AG09319 (cell line): Measurements from ENCODE around the gene SPATA9.
"Not testable (repeated sequence)": the region's sequence is repeated elsewhere in the genome, so short reads cannot be mapped to it uniquely, and the experiment has no call there.

ENCODE experiments used
- DNase-seq: peaks from one replicate; pipeline ENCODE4 v3.0.0-alpha.2; 2010; ENCODE audit warnings: low read depth; ENCODE audit errors: extremely low read depth
- CTCF ChIP-seq: IDR thresholded peaks from 2 replicates; pipeline ENCODE4 v1.5.1; 2011; ENCODE audit warnings: low read depth, mild to moderate bottlenecking, inconsistent platforms, low read length, moderate library complexity

The SPATA9 gene

GRCh38 chr5:95712347-95712958, 29.7 kb upstream of the SPATA9 start:
- no peak for DNase-seq
- no peak for TF ChIP-seq CTCF

- TF ChIP-seq CTCF = no peak
- DNase-seq = no peak
Measured at GRCh38 chr5:95711501-95712346, 28.9 kb upstream of the SPATA9 start.

GRCh38 chr5:95710651-95711500, 28.1 kb upstream of the SPATA9 start:
- DNase-seq = not testable (repeated sequence)

- TF ChIP-seq CTCF = no peak
- DNase-seq = no peak
Measured at GRCh38 chr5:95709967-95710650, 27.3 kb upstream of the SPATA9 start.

- TF ChIP-seq CTCF = no peak
- DNase-seq = no peak
Measured at GRCh38 chr5:95708876-95709275, 26.1 kb upstream of the SPATA9 start.

- DNase-seq = not testable (repeated sequence)
Measured at GRCh38 chr5:95707534-95708188, 24.9 kb upstream of the SPATA9 start.

- TF ChIP-seq CTCF = no peak
- no peak for DNase-seq
Measured at GRCh38 chr5:95707055-95707454, 24.3 kb upstream of the SPATA9 start.

- DNase-seq = not testable (repeated sequence)
Measured at GRCh38 chr5:95706196-95706595, 23.4 kb upstream of the SPATA9 start.
